ENCODE data around the gene AKR7A2.

GRCh38 chr1:19330449-19331135 is 18.6 kb upstream of the AKR7A2 start:
- TF ChIP-seq, protein P1, sequence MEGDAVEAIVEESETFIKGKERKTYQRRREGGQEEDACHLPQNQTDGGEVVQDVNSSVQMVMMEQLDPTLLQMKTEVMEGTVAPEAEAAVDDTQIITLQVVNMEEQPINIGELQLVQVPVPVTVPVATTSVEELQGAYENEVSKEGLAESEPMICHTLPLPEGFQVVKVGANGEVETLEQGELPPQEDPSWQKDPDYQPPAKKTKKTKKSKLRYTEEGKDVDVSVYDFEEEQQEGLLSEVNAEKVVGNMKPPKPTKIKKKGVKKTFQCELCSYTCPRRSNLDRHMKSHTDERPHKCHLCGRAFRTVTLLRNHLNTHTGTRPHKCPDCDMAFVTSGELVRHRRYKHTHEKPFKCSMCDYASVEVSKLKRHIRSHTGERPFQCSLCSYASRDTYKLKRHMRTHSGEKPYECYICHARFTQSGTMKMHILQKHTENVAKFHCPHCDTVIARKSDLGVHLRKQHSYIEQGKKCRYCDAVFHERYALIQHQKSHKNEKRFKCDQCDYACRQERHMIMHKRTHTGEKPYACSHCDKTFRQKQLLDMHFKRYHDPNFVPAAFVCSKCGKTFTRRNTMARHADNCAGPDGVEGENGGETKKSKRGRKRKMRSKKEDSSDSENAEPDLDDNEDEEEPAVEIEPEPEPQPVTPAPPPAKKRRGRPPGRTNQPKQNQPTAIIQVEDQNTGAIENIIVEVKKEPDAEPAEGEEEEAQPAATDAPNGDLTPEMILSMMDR (IDR thresholded peaks at IDR 0.05) = no peak
- TF ChIP-seq POLR2A (IDR thresholded peaks at IDR 0.05) = no peak
